ENCODE results near the gene PPP1CA.

Gene PPP1CA

DNA sequence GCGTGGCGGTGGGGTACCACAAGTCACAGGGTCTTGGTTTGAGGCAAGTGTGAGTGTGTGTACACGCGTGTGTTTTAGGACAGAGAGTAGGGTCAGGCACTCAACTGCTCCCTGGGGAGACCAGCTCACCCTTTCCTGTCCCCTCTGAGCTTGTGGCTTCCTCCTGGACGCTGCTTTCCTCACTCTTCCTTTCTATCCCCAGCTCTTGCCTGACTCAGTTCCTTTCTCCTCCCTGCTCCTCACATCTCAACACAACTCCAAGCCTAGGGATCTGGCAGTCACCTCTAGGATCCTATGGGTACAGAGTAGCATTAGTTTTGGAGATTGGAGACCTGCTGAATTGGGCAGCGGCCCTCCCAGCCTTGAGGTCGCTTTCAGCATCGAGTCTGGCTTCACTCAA is 32.4 kb downstream of the PPP1CA start:
- DNase-seq (ENCODE audit: low read depth) = no peak

DNA sequence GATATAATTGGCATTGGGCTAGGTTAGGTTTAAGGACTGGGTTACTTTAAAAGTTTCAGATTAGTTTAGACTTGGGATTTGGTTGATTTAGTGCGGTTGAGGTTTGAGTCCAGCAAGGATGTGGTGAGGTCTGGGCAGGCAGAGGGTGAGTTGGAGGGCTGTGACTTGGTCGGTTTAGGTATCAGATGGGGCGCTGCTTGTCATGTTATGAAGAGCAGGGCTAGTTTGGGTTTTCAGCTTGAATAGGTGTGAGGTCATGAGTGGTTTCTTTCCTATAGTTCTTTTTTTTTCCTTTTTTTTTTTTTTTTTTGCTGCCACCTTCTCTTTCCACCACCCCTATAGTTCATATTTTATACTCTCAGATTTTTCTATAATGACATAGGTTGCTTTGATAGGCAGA is 33.0 kb downstream of the PPP1CA start:
- no peak for DNase-seq (ENCODE audit: low read depth)

DNA sequence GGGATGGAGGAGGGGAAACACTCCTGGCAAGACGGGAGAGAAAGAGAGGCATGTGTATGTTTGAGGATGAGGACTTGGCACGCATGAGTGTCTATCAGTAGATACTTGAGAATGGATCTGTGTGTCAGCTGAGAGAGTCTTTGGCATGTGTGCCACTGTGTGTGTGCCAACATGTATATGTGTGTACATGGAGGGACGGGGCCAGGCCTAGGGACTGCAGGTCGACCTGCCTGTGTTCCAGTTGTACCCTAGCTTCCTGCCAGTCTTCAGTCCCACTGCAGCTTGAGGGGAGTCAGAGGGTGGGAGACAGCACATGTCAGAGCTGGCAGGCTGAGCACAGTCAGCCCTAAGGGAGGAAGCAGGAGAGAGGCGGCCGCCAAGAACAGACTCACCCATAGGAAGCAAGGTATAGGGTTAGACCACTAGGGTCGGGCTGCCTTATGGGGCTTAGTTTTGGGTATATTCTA is 33.9 kb downstream of the PPP1CA start:
- DNase-seq (ENCODE audit: low read depth) = no peak

DNA sequence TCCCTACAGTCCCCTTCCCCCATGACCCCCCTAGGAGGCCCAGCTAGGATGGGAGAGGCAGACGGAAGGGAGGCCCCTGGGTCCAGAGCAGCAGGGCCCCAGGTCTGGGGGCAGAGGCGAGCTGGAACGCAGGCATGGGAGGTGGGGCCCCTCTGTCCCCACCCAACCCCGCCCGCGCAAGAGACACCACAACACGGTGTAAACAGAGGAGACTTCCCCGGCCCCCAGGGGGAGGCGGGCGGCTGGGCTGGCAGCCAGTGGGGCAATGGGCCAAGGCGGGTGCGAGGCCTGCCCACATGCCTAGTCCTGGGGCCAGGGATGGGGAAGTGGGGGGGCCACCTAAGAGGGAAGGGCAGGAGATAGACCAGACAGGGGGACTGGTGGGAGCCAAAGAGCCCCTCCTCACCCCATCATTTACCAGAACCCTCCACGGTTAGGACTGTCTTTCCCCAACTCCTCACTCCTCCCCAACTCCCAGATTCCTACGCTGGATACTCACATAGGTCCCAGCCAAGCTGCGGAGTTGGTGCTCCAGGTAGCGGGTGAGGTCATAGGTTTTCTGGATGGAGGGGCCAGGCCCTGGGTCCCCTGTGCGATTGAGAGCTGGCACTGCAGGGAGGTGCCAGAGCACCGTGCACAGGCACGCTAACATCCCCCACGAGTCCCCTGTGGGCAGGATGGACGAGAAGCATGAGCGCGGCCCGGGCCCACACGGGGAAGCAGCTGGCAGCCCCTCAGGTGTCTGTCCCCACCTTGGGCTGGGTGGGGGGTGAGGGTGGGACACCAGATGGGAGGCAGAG is 34.5 kb downstream of the PPP1CA start:
- no peak for DNase-seq (ENCODE audit: low read depth)

DNA sequence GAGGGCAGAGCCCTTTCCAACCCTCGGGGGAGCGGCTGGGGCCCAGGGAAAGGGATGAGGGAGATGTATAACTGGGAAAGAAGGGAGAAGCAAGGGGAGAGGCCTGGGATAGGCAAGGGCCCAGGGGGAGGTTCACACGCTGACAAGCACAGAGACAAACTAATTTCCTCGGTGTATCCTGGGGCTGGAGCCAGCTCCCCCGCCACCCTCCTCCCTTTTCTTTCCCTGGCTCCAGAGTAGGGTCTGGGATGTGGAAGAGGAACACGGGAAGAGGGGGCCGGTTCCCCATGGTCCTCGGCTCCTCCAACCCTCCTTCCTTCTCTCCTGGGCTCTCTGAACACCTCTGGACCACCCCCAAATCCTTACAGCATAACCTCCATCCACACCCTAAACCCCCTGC is 35.1 kb downstream of the PPP1CA start:
- no peak for DNase-seq (ENCODE audit: low read depth)

DNA sequence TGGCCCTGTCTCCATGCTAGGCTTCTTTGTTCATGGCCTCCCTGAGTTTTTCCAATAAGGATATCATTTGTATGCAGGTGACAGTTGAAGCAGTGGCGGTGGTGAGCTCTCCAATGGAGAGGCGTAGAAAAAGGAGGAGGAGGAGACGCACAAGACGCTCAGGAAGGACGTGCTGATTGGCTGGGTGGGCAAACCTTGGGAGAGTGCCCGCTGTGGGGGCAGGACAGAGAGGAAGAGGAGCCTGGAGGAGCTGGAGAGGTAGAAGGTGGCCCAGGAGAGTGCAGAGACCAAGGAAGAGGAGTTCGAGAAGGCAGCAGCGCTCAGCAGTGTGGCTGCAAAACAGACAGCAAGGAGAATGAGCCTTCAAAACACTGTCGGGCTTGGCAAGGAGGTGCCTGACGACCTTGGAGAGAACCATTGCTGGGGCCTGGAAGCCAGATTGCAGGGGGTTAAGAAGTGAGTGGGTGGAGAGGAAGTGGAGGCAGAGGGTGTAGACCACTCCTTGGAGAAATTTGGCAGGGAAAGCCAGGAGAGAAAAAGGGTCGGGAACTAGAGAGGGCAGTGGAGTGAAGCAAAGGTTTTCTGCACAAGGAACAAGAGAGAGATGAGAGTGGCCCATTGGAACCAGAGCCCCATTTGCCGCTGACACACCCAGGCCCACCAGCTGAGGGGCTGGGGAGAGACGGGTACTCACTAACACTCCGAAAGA is 35.8 kb downstream of the PPP1CA start:
- no peak for DNase-seq (ENCODE audit: low read depth)

DNA sequence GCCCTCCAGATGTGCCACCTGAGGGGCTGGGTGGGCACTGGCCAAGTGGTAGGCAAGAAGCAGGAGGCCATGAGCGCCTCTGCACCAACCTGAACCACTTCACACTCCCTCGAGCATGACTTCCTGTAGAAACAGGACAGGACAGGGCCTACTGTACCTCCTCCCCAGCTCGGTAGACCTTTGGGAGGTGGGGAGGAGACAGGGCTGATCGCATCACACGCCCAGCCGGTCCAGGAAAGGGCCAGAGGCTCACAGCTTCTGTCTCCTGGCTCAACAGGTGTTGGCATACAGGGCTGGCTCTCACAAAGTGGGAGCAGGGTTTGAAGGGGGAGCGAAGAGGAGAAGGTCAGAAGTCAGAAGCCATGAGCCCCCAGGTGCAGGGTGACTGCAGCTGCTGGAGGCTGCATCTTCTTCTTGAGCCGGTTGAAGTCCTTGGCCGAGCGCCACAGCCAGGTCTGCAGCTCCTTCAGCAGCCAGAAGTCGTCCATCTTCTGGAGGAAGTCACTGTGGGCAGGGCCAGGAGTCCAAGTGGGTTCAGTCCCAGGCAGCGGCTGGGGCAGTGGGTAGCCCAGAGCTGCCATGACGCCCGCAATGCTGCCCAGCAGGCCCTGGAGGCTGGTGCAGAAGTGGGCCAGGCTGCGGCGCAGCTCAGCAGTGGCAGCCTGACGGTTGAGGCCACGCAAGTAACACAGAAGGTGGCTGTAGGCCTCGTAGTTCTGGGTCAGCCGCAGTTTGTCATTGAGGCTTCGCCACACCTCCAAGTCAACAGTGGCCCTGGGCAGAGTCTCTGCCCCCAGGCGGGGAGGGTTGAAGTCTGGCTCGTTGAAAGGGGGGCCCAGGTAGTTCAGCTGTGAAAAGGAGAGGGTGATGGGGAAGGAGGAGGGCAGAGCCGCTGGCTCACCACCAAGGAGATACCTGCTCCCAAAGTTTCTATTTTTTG is 36.6 kb downstream of the PPP1CA start:
- DNase-seq (ENCODE audit: low read depth) = no peak

DNA sequence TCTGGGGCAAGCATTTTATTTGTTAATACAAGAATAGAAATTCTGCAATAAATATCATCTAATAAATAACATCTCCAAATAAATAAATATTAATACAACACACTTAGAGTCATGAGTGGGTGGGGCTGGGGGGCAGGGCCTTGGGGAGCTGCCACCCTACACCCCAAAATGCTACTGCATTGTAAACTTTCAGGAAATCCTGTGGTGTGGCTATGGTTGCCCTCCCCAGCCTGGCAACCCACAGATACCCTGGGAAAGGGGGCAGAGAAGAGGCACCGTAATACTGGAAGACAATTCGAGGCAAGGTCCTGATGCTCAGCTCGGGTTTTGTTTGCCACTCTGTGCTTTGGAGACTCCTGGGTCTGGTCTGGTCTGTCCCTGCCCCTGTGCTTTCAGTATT is 37.5 kb downstream of the PPP1CA start:
- DNase-seq (ENCODE audit: low read depth) = no peak

DNA sequence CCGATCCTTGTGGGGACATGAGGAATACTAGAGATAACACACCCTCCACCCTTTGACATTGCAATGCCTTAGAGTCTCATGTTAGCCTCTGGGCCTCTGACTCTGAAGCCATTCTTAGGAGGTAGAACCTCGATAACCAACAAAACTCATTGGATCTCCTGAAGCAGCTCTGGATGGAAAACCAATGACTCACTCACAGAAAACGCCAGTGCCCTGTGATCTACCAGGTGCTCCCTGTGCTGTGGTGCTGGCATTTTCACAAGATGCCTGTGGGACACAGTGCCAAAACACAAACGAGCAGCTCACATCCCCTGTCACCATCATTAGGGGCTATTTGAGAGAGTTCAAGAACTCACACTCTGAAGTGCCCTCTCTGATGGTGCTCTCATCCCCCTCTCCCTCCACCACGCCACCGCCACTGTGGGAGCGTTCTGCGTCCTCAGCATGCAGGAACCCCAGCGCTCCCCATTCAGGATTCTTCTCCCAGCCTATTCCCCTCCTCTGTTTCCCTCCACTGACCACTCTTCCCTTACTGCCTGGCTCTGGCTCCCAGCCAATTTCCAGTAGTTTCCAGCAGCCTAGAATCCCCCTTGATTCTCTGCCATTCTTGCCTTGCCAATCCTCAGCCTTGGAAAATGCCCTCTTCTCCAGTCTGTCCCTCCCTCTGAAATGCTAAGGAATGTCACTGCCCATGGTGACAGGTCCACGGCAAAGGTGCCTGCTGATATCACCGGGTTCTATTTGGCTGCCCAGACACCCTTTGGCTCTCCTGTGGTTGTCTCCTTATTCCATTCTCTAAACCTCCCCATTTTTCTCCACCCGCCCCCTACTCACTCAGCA is 43.6 kb downstream of the PPP1CA start:
- no peak for DNase-seq (ENCODE audit: low read depth)

DNA sequence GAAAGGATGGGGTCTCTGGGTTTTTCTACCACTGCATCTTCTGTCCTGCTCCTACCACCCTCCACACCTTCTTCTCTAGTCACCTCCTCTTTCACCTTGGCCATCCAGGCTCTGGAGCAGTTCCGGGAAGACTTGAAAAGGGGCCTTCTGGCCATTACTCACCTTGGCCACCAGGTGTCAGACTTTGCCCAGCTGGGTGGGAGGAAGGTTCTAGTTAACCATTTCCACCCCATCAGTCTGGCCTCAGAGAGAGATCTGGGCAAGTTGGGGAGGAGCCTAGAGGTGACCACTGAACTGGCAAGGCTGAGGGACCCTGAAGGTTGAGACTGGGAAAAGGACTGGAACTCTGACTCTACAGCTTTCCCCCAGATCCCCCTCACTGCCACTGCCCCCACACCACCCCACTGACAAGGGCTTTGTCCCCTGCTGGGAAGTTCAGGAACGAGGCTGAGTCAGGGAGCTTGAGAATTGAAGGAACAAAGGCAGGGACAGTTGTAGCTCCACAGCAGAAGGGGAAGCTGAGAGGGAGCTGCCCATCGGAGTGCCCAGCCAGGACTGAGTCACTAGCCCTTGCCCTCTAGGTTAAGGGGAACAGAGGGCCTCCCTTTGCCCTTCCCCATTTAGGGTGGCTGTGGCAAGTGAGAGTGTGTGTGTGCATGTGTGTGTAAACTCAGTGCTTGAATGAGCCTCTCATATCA is 44.6 kb downstream of the PPP1CA start:
- DNase-seq (ENCODE audit: low read depth) = peak; percentile 56

DNA sequence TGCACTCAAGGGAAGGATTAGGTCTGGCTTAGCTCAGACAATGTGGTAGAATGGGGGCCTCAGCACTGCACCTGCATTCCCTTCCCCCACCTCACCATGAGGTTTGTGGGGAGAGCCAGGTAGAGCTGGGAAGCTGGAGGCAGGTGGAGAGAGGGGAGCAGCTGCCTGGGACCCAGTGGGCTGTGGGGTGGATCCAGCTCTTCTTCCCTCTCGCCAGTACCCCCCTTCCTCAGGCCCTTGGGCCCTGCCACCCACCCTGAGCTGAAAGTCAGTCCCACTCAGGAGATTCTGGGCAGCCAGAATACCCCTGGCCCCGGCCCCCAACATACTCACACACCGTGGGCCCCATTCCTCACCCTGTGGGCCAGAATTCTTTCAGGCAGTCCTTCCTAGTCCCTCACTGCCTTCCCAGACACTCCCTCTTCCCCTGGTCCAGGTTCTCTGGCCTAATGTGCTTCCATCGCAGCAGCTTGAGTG is 45.2 kb downstream of the PPP1CA start:
- no peak for DNase-seq (ENCODE audit: low read depth)

DNA sequence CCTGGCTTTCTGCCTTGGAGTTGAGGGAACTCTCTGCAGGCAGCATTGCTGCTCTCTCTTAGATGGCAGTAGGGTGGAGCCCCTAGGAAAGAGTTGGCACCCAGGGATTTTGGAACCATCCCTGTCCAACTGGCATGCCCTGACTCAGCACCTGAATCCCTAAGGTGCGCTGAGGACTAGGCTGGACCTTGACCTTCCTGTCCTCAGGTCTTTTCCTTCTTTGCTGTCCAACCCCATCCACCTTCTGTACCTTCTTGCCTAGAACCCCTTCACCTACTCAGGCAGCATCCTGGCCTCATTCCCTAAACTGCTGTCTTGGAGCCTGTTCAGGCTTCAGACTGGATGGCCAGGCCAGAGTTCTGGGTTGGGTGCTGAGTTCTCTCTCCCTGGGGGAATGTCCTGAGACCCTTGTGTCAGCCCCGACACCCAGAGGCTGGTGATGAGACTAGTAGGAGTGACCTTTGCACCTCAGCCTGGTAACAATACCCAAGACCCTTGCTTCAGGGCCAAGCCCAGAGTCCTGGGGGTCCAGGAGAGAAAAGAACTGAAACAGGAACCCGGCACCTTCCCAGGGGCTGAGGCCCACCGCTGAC is 45.8 kb downstream of the PPP1CA start:
- no peak for DNase-seq (ENCODE audit: low read depth)

DNA sequence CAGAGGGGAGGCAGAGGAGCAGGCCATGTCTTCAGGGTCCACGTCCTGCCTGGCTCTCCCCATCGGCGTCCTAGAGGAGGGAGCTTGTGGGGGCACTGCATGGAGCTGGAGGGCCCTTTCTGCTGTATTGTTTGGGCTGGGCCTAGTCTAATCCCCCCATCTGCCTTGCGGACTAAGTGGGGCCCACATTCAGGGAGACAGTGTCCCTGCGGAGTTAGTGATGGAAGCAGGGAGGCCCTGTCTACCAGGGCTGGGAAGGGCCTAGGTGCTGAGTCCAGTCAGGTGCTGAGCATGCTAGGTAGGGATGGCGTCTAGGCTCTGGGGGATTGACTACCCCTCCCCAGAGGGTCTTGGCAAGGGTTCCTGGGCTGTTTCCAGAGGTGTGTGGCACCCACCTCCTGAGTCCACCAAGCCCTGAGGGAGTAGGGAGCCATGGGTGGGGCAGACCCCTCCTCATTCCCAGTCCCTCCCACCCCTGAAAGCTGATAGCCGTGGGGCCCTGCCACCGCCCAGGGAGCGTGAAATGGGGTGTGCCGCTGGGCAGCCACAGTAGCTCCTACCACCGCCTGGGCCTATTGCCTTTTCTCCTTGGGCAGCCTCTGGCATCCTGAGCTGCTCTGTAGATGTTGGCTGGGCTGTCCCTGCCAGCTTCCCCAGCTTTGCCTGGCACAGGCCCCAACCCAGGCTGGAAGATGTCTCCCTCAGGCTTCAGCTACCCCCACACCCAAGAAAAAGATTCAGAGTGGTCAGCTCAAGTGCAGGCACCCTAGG is 46.5 kb downstream of the PPP1CA start:
- no peak for DNase-seq (ENCODE audit: low read depth)

DNA sequence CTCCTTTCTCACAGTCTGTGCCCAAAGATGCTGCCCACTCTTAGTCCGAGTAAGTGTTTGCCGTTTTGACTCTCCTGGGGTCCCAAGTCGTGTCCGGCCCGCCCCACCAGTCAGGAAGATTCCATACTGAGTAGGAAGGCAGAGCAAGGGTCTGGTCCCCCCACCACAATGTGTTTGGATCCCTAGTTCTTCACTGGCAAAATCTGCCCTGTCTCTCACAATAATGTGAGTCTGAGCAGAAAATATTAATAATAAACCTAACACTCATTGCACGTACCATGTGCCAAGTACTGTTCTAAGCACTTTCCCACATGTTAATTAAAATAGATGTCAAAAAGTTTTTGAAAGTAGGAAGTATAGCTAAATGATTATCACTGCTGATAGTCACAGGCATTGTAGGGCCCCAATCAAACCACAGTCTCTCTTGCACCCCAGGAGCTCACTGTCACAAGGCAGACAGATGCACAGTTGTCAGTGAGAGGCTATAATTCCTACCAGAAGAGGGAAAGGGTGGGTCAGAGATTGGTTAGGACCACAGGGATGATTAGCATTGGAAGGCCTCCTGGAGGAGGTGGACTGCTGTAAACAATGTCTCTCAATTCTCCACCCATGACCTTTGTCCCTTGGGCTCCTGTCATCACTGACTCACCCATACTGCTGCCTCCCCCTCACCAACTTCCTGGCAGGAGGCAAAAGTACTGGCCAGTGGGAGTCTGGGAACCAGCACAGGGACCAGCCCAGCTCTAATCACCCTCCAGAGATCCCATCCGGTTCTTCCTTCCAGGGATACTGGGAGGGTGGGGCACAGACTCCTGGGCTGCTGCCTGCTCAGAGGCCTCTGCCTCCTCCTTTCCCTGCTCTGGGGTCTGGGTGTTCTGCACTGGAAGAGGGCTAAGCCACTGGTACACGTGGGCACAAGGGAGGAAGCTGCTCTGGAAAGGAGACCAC is 47.3 kb downstream of the PPP1CA start:
- DNase-seq (ENCODE audit: low read depth) = no peak

DNA sequence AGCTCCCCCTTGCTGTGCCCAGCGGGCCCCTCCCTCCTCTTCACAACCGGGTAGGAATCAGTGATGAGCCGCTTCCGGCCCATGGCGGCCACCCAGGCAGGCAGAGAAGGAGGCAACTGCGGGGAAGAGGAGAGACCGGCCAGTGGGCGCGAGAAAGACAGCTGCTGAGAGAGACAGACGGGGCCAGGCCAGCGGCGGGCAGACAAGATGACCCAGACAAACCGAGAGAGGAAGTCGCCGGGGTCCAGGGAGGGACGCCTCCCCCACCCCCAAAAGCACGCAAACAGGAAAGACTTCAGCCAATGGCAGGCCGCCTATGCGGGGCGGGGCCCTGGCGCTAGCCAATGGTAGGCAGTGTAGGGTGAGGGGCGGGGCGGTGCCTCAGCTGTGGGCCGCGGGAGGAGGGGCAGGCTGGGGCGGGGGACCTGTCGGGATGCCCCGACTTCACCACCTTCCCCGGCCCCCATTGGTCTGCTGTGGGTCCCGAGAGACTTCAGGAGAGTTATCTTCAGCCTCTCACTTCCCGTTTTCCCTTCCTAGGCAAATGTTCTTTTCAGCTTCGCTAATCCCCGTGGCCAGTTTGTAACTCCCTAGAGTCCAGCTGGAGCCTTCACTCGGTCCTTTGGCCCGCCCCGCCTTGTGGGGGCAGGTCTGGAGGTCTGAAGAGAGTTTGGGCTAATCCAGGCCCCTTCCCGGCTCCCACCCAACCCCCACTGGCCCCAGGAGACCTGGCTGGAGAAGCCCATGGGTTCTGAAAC is 48.2 kb downstream of the PPP1CA start, which contains the start of gene POLD4:
Gene POLD4 (minus strand): TSS at position 230 of the 758 bp plus-strand sequence. CDS start 147 bp downstream, at position 83.
- peak; percentile 95 for DNase-seq (ENCODE audit: low read depth)

DNA sequence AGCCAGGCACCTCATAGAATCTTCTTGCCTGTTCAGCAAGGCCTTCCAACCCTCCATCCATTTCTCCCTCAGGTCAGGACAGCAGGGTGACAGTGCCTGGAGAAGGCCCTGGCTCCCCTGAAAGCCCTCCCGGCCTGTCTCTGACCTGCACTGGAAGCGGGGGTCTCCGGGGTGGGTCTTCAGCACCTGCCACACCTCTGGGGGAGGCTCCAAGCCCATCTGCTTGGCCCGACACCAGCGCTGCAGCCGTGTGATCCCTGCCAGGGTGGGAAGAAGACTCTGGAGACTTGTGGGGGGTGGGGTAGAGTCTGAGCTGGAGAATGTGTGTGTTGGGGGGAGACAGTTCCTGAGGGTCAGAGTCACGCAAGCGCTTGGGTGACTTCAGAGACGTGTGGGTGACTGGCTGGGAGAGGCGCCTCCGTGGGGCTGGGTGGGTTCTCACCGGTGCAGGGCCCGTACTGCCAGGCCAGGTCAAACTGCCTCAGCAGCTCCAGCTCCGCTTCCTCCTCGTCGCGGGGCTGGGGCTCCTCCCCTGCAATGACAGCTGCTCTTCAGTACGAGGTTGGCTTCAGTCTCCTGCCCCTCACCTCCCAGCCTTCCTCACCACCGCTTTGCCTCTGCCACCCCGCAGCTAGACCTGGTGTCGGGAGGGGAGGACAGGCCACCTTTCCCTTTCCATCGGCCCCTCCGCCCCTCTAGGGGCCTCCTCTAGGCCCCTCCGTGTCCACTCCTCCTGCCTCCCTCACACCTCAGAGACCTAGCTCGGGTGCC is 48.9 kb downstream of the PPP1CA start:
- peak; percentile 55 for DNase-seq (ENCODE audit: low read depth)

Data from activated T-helper 1 cell treated with Interleukin-2 at 50 U/mL for 16 hours (primary cell).